HepG2 (cell line): ENCODE results near the gene FILIP1. TPM values are rescaled to one million over a fixed set of nuclear protein-coding genes. Genes with fewer than 3 reads are reported as not detected.

Experiments
- ARID4A ChIP-seq: sonication (generic); formaldehyde crosslinking; IDR thresholded peaks from 2 replicates; pipeline ENCODE4 v1.5.0; 2020; ENCODE audit warnings: mild to moderate bottlenecking, missing genetic modification reagents, borderline replicate concordance
- ATF4 ChIP-seq, 2 experiments: fragments of 450-650 bp in 1 of 2; sonication (generic) in 1 of 2; formaldehyde crosslinking; IDR thresholded peaks; 2 replicates each; pipeline versions ENCODE4 v1.5.0 to v1.8.0; 2020 to 2022; ENCODE audit warnings: mild to moderate bottlenecking in 1 of 2, missing genetic modification reagents in 1 of 2
- FIP1L1 ChIP-seq: fragments of 200-400 bp; formaldehyde crosslinking; IDR thresholded peaks from 2 replicates; pipeline ENCODE4 v1.6.1; 2018; ENCODE audit warnings: low read depth, mild to moderate bottlenecking, low read length, moderate library complexity, borderline replicate concordance; ENCODE audit not compliant: insufficient read depth
- GFI1 ChIP-seq: sonication (generic); formaldehyde crosslinking; IDR thresholded peaks from 2 replicates; pipeline ENCODE4 v1.5.0; 2020; ENCODE audit warnings: missing genetic modification reagents, mild to moderate bottlenecking, borderline replicate concordance
- HDAC1 ChIP-seq: sonication (generic); formaldehyde crosslinking; IDR thresholded peaks from 2 replicates; pipeline ENCODE4 v1.5.1; 2020; ENCODE audit warnings: mild to moderate bottlenecking, missing genetic modification reagents
- KDM6A ChIP-seq: IDR thresholded peaks from 2 replicates; pipeline ENCODE4 v1.6.1; 2016; ENCODE audit warnings: low read depth
- MXD4 ChIP-seq: IDR thresholded peaks from 2 replicates; pipeline ENCODE4 v1.6.1; 2016; ENCODE audit warnings: mild to moderate bottlenecking, missing biosample characterization, missing genetic modification reagents
- SRF ChIP-seq: IDR thresholded peaks from 2 replicates; pipeline ENCODE4 v1.6.1; 2011; ENCODE audit warnings: mild to moderate bottlenecking, low read depth, low read length, moderate library complexity
- ZBTB8A ChIP-seq: sonication (generic); formaldehyde crosslinking; IDR thresholded peaks from 2 replicates; pipeline ENCODE4 v1.4.0; 2020; ENCODE audit warnings: mild to moderate bottlenecking, low read depth, missing genetic modification reagents, borderline replicate concordance
- ZC3H4 ChIP-seq: sonication (generic); formaldehyde crosslinking; IDR thresholded peaks from 2 replicates; pipeline ENCODE4 v1.4.0; 2020; ENCODE audit warnings: missing genetic modification reagents, borderline replicate concordance
- ZFY ChIP-seq: sonication (generic); formaldehyde crosslinking; IDR thresholded peaks from 2 replicates; pipeline ENCODE4 v1.4.0; 2020; ENCODE audit warnings: missing genetic modification reagents
- ZNF101 ChIP-seq: sonication (generic); formaldehyde crosslinking; IDR thresholded peaks from 2 replicates; pipeline ENCODE4 v1.4.0; 2020; ENCODE audit warnings: mild to moderate bottlenecking, low read depth, missing genetic modification reagents, borderline replicate concordance
- ZNF180 ChIP-seq: sonication (generic); formaldehyde crosslinking; IDR thresholded peaks from 2 replicates; pipeline ENCODE4 v1.4.0; 2020; ENCODE audit warnings: low read depth, missing genetic modification reagents, borderline replicate concordance
- ZNF331 ChIP-seq: sonication (generic); formaldehyde crosslinking; IDR thresholded peaks from 2 replicates; pipeline ENCODE4 v1.4.0; 2020; ENCODE audit warnings: missing genetic modification reagents
- ZNF337 ChIP-seq: sonication (generic); formaldehyde crosslinking; IDR thresholded peaks from 2 replicates; pipeline ENCODE4 v1.5.1; 2020; ENCODE audit warnings: missing genetic modification reagents, low read depth, mild to moderate bottlenecking, borderline replicate concordance
- ZNF414 ChIP-seq: sonication (generic); formaldehyde crosslinking; IDR thresholded peaks from 2 replicates; pipeline ENCODE4 v1.5.0; 2020; ENCODE audit warnings: missing genetic modification reagents
- ZNF589 ChIP-seq: sonication (generic); formaldehyde crosslinking; conservative IDR thresholded peaks from 2 replicates; pipeline ENCODE4 v1.8.0; 2022; ENCODE audit warnings: mild to moderate bottlenecking, moderate library complexity, missing genetic modification reagents
- ZSCAN20 ChIP-seq: sonication (generic); formaldehyde crosslinking; IDR thresholded peaks from 2 replicates; pipeline ENCODE4 v1.4.0; 2020; ENCODE audit warnings: missing genetic modification reagents, mild to moderate bottlenecking, borderline replicate concordance
- ZZZ3 ChIP-seq: sonication (generic); formaldehyde crosslinking; IDR thresholded peaks from 2 replicates; pipeline ENCODE4 v1.4.0; 2020; ENCODE audit warnings: missing genetic modification reagents, mild to moderate bottlenecking, borderline replicate concordance
- polyA plus RNA-seq, 8 experiments: library from polyadenylated mRNA; depleted of rRNA in 3 of 8; stranded (reverse) in 7 of 8; unstranded in 1 of 8; fragments of >200 nt; fragmentation: Illumina TruSeq in 4 of 8; extraction: Trizol in 4 of 8; gene quantifications; 2 replicates each; pipeline versions ENCODE4 v1.2.1 to v1.2.3, GENCODE V29; 2011 to 2016; ENCODE audit warnings: low read depth in 4 of 8, missing spikeins in 1 of 8, mixed read lengths in 1 of 8; ENCODE audit not compliant: insufficient read depth in 1 of 8
- total RNA-seq, 5 experiments: library from RNA; depleted of rRNA; stranded (reverse); fragments of >200 nt; fragmentation: Illumina TruSeq; extraction: Trizol; gene quantifications; 2 replicates each; pipeline ENCODE4 v1.2.3, GENCODE V29; 2016; ENCODE audit warnings: low read depth in 1 of 5
- TF ChIP-seq, protein P1 (sequence below): IDR thresholded peaks from 2 replicates; pipeline ENCODE4 v1.6.1; 2016; ENCODE audit warnings: low read depth

FILIP1 gene
- total and polyA plus RNA-seq, 2 of the 13 experiments (the other 11 are each of a cell fraction or from before 2014, with no cell fraction given) = not detected

GRCh38 chr6:75243333-75244062 is 250.1 kb downstream of the FILIP1 start, which contains the start of gene COX7A2 (continued):
- TF ChIP-seq SRF (peak; percentile 42; the same call in 1 of the 2 replicates), ZC3H4 (CRISPR knock-in tag) (no peak), ZZZ3 (CRISPR knock-in tag) (peak; percentile 71; the same call in 1 of the 2 replicates), FIP1L1 (no peak), ZNF589 (no peak; the same call in 1 of the 2 replicates), ZNF337 (CRISPR knock-in tag) (0 out of 2 replicates have a peak, but pooled peaks have one; percentile 52), ZFY (peak; percentile 60; the same call in 1 of the 2 replicates), ZNF101 (no peak; the same call in 1 of the 2 replicates), ATF4 (CRISPR knock-in tag; IDR thresholded peaks at IDR 0.05) (peak in 1 of 2 experiments; percentile 48; a peak in 1 of 4 replicates), ZBTB8A (CRISPR knock-in tag) (no peak), MXD4 (CRISPR knock-in tag) (peak; percentile 61; the same call in 1 of the 2 replicates), ZSCAN20 (CRISPR knock-in tag) (no peak), ARID4A (CRISPR knock-in tag) (peak; percentile 88), HDAC1 (CRISPR knock-in tag) (peak; percentile 70), ZNF414 (CRISPR knock-in tag) (peak; percentile 85; the same call in 1 of the 2 replicates), KDM6A (no peak), ZNF331 (CRISPR knock-in tag) (peak; percentile 85), ZNF180 (CRISPR knock-in tag) (no peak), GFI1 (CRISPR knock-in tag) (0 out of 2 replicates have a peak, but pooled peaks have one; percentile 44)
- TF ChIP-seq, protein P1, sequence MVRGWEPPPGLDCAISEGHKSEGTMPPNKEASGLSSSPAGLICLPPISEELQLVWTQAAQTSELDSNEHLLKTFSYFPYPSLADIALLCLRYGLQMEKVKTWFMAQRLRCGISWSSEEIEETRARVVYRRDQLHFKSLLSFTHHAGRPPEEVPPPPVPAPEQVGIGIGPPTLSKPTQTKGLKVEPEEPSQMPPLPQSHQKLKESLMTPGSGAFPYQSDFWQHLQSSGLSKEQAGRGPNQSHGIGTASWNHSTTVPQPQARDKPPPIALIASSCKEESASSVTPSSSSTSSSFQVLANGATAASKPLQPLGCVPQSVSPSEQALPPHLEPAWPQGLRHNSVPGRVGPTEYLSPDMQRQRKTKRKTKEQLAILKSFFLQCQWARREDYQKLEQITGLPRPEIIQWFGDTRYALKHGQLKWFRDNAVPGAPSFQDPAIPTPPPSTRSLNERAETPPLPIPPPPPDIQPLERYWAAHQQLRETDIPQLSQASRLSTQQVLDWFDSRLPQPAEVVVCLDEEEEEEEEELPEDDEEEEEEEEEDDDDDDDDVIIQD (CRISPR knock-in tag) = peak; percentile 99
